Mammary epithelial cell (primary cell): ENCODE results near the gene CDK14.

ENCODE experiments used
- CTCF ChIP-seq, 2 donors: IDR thresholded peaks in 1 of 2; conservative IDR thresholded peaks in 1 of 2; 2 replicates each; pipeline ENCODE4 v1.5.1; 2011 to 2012; ENCODE audit warnings: inconsistent platforms in 2 of 2, low read length in 2 of 2, mild to moderate bottlenecking in 2 of 2, control low read depth in 1 of 2, low read depth in 1 of 2; ENCODE audit not compliant: insufficient read depth in 1 of 2; ENCODE audit errors: extremely low read depth in 1 of 2
- EZH2 ChIP-seq: IDR thresholded peaks from 2 replicates; pipeline ENCODE4 v1.6.1; 2012; ENCODE audit warnings: low read length, inconsistent platforms, borderline replicate concordance

GRCh38 chr7:90587766-90588165, 8.4 kb upstream of the CDK14 start:
- TF ChIP-seq CTCF (conservative IDR thresholded peaks at IDR 0.05 in 1 of 2, IDR thresholded peaks at IDR 0.05 in 1 of 2; ENCODE audit: extremely low read depth in 1 of 2, insufficient read depth in 1 of 2, low read depth in 1 of 2, low read length in 2 of 2) (no peak), EZH2 (no peak)
